Tibial nerve (tissue), 4 donors: ENCODE measurements around the gene S100A16. TPM values are rescaled to one million over a fixed set of nuclear protein-coding genes. Genes with fewer than 3 reads are reported as not detected.
"Not testable (repeated sequence)": the region's sequence is repeated elsewhere in the genome, so short reads cannot be mapped to it uniquely, and the experiment has no call there.

ENCODE experiments used
- DNase-seq, 2 donors: peaks; one replicate each; pipeline ENCODE4 v3.0.0-alpha.2; 2019; ENCODE audit warnings: low spot score in 2 of 2
- H3K27ac ChIP-seq, 4 donors: fragments of 200-600 bp; sonication (generic) in 3 of 4; one replicate each; pipeline ENCODE4 v1.5.1; 2017 to 2019; ENCODE audit warnings: mild to moderate bottlenecking in 1 of 4
- H3K27me3 ChIP-seq, 2 donors: fragments of 200-600 bp; sonication (generic) in 1 of 2; one replicate each; pipeline versions ENCODE4 v1.5.1 to v1.6.0; 2017 to 2019
- H3K36me3 ChIP-seq, 3 donors: fragments of 200-600 bp; sonication (generic); one replicate each; pipeline ENCODE4 v1.5.1; 2018 to 2019
- H3K4me1 ChIP-seq, 4 donors: fragments of 200-600 bp; sonication (generic) in 3 of 4; one replicate each; pipeline ENCODE4 v1.5.1; 2017 to 2019
- H3K4me3 ChIP-seq, 4 donors: fragments of 200-600 bp; sonication (generic) in 3 of 4; one replicate each; pipeline ENCODE4 v1.5.1; 2017 to 2019; ENCODE audit warnings: mild to moderate bottlenecking in 1 of 4, moderate library complexity in 1 of 4
- H3K9me3 ChIP-seq, 4 donors: fragments of 200-600 bp; sonication (generic) in 3 of 4; one replicate each; pipeline ENCODE4 v1.5.1; 2017 to 2019
- EP300 ChIP-seq, 2 donors: sonication (generic); formaldehyde crosslinking; IDR thresholded peaks; one replicate each; pipeline ENCODE4 v1.6.1; 2017; ENCODE audit warnings: antibody characterized with exemption in 2 of 2, mild to moderate bottlenecking in 1 of 2
- POLR2A ChIP-seq, 2 donors: fragments of 450-650 bp; IDR thresholded peaks; one replicate each; pipeline ENCODE4 v1.6.1; 2017; ENCODE audit warnings: antibody characterized with exemption in 2 of 2, mild to moderate bottlenecking in 2 of 2, moderate library complexity in 2 of 2
- WGBS, 2 donors: methylation state at CpG; one replicate each; pipeline ENCODE4 v1.1.5; 2018; 5-methylcytosine and 5-hydroxymethylcytosine counted together
- total RNA-seq, 4 donors: library from RNA; depleted of rRNA; stranded (reverse); fragments of >200 nt; gene quantifications; one replicate each; pipeline ENCODE4 v1.1.0, GENCODE V29; 2016
- TF ChIP-seq, protein P1 (sequence below), 5 experiments: fragments of 200-600 bp in 3 of 5; fragments of 450-650 bp in 2 of 5; sonication (generic) in 3 of 5; IDR thresholded peaks; one replicate each; pipeline ENCODE4 v1.5.1; 2016 to 2019; ENCODE audit warnings: antibody characterized with exemption in 5 of 5, mild to moderate bottlenecking in 3 of 5, moderate library complexity in 2 of 5

S100A16 gene
- total RNA-seq, 4 donors from 2014 or later, result 45.5 to 120 (median 77.1) TPM

DNA sequence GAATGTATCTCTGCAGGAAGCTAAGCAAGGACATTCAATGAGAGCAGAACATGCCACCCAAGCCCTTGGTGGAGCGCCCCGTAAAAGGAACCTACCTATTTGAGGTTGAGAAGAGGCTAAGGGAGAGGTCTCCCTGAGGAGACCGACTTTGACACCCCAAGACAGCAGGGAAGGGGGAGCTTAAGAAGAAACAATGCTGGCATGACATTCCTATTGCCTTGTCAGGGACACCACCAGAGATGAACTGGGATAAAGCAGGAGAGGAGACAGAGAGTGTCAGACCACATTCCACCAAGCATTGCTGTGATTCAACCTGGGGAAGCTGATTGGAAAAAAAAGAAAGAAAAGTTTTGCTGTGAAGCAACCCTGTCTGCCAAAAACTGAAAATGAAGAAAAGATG, 34.0 kb downstream of the S100A16 start:
- no peak for DNase-seq
- Histone ChIP-seq H3K4me1 (peaks cover 0 to 8% (median 0%) of the 10 kb centered on the region in 4 donors), H3K36me3 (no peaks in the 10 kb centered on the region), H3K27ac (no peak overlapping the region), H3K4me3 (no peak overlapping the region), H3K9me3 (no peaks in the 10 kb centered on the region), H3K27me3 (no peaks in the 10 kb centered on the region)
- no peak for TF ChIP-seq EP300 (IDR thresholded peaks at IDR 0.05)
- TF ChIP-seq, protein P1, sequence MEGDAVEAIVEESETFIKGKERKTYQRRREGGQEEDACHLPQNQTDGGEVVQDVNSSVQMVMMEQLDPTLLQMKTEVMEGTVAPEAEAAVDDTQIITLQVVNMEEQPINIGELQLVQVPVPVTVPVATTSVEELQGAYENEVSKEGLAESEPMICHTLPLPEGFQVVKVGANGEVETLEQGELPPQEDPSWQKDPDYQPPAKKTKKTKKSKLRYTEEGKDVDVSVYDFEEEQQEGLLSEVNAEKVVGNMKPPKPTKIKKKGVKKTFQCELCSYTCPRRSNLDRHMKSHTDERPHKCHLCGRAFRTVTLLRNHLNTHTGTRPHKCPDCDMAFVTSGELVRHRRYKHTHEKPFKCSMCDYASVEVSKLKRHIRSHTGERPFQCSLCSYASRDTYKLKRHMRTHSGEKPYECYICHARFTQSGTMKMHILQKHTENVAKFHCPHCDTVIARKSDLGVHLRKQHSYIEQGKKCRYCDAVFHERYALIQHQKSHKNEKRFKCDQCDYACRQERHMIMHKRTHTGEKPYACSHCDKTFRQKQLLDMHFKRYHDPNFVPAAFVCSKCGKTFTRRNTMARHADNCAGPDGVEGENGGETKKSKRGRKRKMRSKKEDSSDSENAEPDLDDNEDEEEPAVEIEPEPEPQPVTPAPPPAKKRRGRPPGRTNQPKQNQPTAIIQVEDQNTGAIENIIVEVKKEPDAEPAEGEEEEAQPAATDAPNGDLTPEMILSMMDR (IDR thresholded peaks at IDR 0.05), result no peak
- no peak for TF ChIP-seq POLR2A (IDR thresholded peaks at IDR 0.05)
- WGBS, 2 donors, result 72 to 80% methylated on average over 3 of the region's 3 CpGs

- Histone ChIP-seq H3K9me3 (no peaks in the 10 kb centered on the region), H3K27me3 (no peaks in the 10 kb centered on the region), H3K4me3 (no peak overlapping the region), H3K4me1 (peaks cover 0 to 8% (median under 1%) of the 10 kb centered on the region in 4 donors), H3K36me3 (no peaks in the 10 kb centered on the region), H3K27ac (no peak overlapping the region)
- DNase-seq, result no peak
- TF ChIP-seq, protein P1 (IDR thresholded peaks at IDR 0.05), result no peak
- TF ChIP-seq EP300 (IDR thresholded peaks at IDR 0.05), result no peak
- no peak for TF ChIP-seq POLR2A (IDR thresholded peaks at IDR 0.05)
Measured at GRCh38 chr1:153578490-153578889, 34.4 kb downstream of the S100A16 start.

DNA sequence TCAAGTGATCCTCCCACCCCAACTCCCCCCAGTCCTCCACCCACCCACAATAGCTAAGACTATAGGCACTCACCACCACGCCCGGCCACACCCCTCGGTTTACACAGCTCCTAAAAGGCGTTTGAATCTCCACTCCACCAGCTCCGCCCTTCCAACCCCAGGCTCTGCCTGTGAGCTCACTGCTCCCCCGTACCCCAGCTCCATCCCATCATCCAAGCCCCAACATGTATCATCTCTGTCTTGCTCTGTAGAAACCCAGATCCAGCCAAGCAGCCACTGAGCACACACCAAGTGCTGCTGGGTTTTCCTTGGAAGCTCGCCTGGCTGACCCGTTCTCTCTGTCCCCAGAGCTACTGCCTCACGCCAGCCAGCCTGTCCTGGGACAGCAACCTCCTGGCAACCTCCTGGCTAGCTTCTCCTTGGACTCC, 35.3 kb downstream of the S100A16 start:
- DNase-seq, result no peak
- no peak overlapping the region for H3K27ac ChIP-seq
- 60 to 63% methylated on average over 9 of the region's 9 CpGs for WGBS, 2 donors

DNA sequence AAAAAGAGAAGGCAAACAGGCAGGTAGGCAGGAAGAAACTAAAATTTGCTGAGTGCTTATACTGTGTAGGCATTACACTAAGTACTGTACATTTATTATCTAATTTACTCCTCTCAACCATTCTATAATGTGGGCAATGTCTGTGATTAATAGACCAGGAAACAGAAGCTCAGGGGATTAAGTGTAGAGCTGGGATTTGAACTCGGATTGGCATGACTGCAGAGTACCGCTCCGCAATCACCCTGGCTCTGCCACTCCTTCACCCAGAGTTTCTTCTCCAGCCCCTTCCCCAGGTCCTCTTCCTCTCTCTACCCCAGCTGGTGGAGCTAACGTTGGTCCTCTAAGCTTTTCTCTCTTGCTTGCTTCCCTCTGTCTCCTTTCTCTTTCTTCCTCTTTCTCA, 35.8 kb downstream of the S100A16 start:
- no peaks in the 10 kb centered on the region for H3K9me3 ChIP-seq
- H3K4me3 ChIP-seq, result no peak overlapping the region
- H3K27ac ChIP-seq, result no peak overlapping the region
- TF ChIP-seq, protein P1 (IDR thresholded peaks at IDR 0.05), result no peak
- TF ChIP-seq EP300 (IDR thresholded peaks at IDR 0.05) (no peak), POLR2A (IDR thresholded peaks at IDR 0.05) (no peak)
- no peaks in the 10 kb centered on the region for H3K27me3 ChIP-seq
- 68 to 74% methylated on average over 4 of the region's 4 CpGs for WGBS, 2 donors
- DNase-seq, result no peak
- H3K4me1 ChIP-seq, result peaks cover 0 to 21% (median 6%) of the 10 kb centered on the region in 4 donors
- H3K36me3 ChIP-seq, result no peaks in the 10 kb centered on the region

More for the DNA sequence above, 35.3 kb downstream of the S100A16 start:
- Histone ChIP-seq H3K9me3 (no peaks in the 10 kb centered on the region), H3K4me3 (no peak overlapping the region), H3K4me1 (peaks cover 0 to 16% (median 4%) of the 10 kb centered on the region in 4 donors), H3K27me3 (no peaks in the 10 kb centered on the region), H3K36me3 (no peaks in the 10 kb centered on the region)
- no peak for TF ChIP-seq POLR2A (IDR thresholded peaks at IDR 0.05)
- TF ChIP-seq, protein P1 (IDR thresholded peaks at IDR 0.05), result no peak
- TF ChIP-seq EP300 (IDR thresholded peaks at IDR 0.05), result no peak

GRCh38 chr1:153575497-153575896, 37.4 kb downstream of the S100A16 start:
- DNase-seq, result not testable (repeated sequence)
- 76 to 77% methylated on average over 10 of the region's 10 CpGs for WGBS, 2 donors

DNA sequence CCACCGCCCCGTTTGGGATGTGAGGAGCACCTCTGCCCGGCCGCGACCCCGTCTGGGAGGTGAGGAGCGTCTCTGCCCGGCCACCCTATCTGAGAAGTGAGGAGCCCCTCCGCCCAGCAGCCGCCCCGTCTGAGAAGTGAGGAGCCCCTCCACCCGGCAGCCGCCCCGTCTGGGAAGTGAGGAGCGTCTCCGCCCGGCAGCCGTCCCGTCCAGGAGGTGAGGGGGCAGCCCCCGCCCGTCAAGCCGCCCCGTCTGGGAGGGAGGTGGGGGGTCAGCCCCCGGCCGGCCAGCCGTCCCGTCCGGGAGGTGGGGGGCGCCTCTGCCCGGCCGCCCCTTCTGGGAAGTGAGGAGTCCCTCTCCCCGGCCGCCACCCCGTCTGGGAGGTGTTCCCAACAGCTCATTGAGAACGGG, 37.9 kb downstream of the S100A16 start:
- not testable (repeated sequence) for H3K9me3 ChIP-seq, H3K36me3 ChIP-seq, DNase-seq, H3K27me3 ChIP-seq, H3K27ac ChIP-seq, H3K4me3 ChIP-seq
- H3K4me1 ChIP-seq, result peaks cover 0 to 26% (median 8%) of the 10 kb centered on the region in 4 donors
- 89 to 92% methylated on average over 9 to 34 of the region's 35 CpGs for WGBS, 2 donors

More at GRCh38 chr1:153575497-153575896, 37.4 kb downstream of the S100A16 start:
- H3K4me1 ChIP-seq, result peaks cover 0 to 26% (median 8%) of the 10 kb centered on the region in 4 donors
- not testable (repeated sequence) for H3K9me3 ChIP-seq, H3K27me3 ChIP-seq, H3K36me3 ChIP-seq, H3K27ac ChIP-seq, H3K4me3 ChIP-seq
